Inflammatory macrophage treated with lipopolysaccharide for 1 hour (primary cell): Measurements from ENCODE around the gene BOK.
A peak's percentile ranks its signal among the peaks of the same experiment; 100 is the strongest.
"Not testable (repeated sequence)": the region's sequence is repeated elsewhere in the genome, so short reads cannot be mapped to it uniquely, and the experiment has no call there.

Experiments used
- DNase-seq, 2 donors: peaks; one replicate each; pipeline ENCODE4 v3.0.0-alpha.2; 2020 to 2022

BOK gene

DNA sequence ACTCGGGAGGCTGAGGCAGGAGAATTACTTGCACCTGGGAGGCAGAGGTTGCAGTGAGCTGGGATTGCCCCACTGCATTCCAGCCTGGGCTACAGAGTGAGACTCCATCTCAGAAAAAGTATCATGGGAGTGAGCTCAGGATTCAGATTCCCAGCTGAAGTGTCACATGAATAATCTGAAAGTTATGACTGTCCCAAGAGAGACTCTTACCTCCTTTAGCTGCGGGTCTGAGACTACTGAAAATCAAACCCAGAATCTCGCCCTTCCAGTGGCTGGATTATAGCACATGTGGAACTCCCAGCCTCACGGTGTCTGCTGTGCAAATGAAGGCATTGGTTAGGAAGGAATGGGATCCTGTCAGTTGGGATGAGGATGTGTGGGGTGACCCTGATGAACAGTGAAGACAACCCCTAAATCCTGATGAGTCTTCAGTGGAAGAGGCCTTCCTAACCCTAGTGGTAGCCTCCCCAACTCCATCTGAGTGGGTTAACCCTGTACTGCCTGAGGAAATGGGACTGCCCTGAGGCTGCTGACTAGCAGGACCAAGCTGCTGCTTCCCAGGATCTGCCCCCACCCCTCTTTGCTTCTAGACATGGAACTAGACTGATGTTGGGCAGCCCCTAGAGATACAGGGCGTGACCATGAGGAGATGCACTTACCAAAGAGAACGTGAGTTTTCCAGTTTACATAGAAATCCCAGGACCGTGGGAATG lies 16.5 kb downstream of the BOK start:
- DNase-seq = no peak

DNA sequence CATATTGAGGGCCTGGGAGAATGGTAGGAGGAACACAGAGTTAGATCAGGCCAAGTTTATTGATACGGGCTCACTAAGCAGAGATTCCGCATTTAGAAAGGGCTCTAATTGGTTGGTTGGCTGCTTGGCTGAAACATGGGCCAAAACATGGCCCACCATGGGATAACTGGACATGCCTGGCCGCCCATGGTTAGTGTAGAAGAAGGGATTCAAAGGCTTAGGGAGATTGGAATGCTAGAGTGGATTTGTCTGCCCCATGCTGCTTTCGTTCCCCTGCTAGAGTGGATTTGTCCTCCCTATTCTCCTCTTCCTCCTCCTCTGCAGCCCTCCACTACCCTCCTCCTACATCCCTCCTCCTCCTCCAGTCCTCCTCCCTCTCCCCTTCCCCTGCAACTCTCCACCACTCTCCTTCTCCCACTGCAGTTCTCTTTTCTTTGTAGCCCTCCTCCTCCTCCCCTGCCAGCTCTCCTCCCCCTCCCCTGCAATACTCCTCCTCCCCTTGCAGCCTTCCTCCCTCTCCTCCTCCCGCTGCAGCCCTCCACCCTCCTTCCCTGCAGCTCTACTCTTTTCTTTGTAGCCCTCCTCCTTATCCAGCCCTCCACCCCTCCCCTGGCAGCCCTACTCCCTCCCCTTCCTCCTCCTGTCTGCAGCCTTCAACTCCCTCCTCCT lies 17.2 kb downstream of the BOK start:
- no peak for DNase-seq

DNA sequence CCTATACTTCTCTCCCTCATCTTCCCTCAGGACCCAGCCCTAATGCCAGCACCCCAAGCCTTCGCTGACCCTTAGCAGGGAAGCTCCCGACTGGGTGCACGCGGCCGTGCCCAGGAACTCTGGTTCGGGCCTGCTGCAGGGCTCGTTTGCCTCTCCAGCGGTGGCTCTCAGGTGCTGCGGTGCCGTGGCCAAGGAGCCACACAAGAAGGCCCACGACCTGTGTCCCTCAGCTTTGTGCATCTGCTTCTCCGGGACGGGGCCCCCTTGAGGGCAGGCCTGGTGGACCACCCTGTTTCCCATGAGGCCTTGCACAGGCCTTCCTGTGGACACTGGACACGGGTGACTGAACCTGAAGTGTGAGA lies 17.7 kb downstream of the BOK start:
- no peak for DNase-seq

DNA sequence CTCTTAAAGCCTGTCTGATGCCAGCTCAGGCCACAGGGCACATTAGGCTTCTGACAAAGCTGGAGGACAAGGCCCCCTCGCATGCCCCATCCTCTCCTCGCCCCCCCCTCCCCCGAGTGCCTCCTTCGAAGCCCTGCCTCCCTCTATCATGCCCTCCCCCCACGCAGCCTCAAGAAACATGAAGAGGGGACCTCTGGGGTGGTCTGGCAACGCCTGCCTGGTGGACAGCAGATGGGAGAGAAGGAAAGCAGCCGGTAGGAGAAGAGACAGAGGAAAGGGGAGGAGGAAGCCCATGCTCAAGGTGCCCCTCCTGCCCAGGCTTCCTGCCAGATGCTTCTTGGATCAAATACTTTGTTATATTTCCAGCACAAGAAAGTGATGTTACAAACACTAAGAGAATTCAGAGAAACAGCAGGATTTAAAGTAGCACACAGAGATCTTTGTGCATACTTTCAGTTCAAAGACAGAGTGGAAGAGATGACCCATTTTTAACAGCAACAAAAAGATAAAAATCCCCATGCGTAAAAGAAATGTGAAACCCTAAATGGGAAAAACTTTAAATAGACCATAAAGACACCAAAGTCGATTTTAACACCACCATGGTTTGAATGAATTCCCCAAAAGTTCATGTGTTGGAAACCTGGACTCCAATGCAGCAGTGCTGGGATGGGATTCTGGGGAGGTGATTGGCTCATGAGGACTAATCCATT lies 19.0 kb downstream of the BOK start:
- no peak for DNase-seq

DNA sequence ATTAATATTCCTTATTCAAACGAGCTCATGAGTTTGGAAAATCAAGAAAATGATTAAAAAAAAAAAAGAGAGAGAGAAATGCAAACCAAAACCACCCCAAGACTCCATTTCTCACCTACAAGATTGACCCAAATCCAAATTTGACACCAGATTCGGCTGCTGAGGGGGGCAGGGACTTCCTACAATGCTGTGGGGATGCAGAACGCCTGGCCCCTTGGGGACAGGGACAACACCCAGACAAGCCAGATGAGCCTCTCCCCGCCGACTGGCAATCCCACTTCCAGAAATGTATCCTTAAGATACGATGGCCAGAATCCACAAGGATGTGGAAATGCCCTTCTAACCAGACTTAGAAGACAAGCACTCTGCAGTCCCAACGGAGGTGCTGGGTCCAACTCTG lies 20.7 kb downstream of the BOK start:
- DNase-seq = no peak

DNA sequence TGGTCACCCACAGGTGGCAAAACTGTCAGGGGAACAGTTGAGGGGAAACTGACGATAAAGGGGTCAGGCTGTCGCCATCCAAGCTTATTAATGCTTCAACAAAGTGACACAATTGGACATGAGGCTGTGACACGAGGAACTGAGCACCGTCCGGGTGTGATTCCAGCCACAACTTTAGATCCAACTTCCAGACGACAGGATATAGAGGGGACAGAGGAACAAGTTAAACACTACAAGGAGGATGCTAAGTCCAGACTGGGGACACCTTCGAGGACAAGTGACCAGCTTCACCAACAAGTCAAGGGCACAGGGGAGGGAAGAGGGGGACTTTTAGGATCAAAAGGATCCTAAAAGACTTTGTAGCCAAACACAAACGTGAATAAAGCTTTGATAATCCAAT lies 23.8 kb downstream of the BOK start:
- no peak for DNase-seq

DNA sequence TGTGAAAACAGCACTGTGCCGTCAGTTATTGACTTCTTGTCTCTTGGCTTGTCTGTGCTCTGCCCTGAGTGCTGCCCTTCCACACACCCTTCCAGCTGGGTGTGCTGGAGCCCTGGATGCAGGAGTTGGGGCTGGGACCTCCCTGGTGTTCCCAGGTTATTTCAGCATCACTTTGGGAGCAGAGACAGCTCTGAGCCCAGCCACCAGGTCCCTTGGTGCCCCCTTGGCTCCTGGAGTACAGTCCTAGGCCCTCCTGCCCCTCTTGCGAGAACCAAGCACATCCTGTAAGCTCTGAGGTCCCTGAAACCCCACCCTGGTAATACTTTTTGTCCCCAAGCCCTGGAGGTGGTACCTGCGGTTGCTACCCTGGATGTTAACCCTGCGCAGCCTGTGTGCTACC lies 24.3 kb downstream of the BOK start:
- no peak for DNase-seq

DNA sequence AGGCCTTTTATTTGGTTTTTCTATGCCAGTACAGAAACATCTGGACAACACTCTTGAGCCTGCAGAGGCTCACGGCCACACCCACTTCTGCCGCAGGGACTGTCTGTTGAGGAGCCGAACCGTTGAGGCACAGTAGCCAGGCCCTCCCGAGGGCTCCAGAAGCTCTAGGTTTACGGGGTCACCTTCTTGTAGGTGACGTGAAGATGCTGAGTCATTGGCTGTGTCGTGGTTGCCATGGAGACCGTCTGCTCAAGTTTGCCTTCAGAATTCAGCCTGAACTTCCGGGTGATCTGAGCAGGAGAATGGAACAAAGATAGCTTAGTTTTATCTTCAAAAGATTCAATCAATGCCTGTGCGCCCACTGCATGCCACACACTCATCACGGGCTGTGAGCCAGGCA lies 25.9 kb downstream of the BOK start:
- DNase-seq = no peak

DNA sequence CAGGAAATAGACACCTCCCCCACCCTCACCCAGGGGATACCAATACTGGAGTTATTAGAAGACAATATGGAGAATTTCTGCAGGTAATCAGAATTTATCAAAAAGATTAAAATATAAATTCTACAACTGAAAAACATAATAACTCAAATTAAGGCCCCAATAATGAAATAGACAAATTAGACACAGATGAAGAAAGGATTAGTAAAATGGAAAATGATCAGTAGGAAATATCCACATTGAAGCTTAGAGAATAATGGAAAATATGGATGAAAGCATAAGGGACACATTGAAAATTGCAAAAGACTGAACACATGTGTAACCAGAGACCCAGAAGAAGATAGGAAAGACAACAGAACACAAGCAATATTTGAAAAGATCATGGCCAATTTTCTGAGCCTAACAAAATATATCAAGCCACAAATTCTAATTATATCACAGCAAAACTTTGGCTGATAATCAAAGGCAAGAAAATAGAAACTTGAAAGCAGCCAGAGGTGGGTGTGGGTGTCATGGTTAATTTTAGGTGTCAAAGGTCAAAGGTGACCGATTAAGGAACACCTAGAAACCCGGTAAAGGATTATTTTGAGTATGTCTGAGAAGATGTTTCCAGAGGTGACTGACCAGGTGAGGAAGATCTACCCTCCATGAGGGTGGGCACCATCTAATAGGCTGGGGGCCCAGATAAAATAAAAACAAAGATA lies 28.2 kb downstream of the BOK start:
- no peak for DNase-seq

DNA sequence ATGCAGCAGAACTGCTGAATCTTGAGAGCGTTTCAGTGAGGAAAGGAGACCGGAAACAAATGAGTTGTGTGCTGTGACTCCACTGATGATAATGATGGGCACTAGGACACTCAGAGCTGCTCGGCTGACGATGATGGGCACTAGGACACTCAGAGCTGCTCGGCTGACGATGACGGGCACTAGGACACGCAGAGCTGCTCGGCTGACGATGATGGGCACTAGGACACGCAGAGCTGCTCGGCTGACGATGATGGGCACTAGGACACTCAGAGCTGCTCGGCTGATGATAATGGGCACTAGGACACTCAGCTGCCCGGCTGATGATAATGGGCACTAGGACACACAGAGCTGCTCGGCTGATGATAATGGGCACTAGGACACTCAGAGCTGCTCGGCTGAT lies 31.3 kb downstream of the BOK start:
- DNase-seq = not testable (repeated sequence)

DNA sequence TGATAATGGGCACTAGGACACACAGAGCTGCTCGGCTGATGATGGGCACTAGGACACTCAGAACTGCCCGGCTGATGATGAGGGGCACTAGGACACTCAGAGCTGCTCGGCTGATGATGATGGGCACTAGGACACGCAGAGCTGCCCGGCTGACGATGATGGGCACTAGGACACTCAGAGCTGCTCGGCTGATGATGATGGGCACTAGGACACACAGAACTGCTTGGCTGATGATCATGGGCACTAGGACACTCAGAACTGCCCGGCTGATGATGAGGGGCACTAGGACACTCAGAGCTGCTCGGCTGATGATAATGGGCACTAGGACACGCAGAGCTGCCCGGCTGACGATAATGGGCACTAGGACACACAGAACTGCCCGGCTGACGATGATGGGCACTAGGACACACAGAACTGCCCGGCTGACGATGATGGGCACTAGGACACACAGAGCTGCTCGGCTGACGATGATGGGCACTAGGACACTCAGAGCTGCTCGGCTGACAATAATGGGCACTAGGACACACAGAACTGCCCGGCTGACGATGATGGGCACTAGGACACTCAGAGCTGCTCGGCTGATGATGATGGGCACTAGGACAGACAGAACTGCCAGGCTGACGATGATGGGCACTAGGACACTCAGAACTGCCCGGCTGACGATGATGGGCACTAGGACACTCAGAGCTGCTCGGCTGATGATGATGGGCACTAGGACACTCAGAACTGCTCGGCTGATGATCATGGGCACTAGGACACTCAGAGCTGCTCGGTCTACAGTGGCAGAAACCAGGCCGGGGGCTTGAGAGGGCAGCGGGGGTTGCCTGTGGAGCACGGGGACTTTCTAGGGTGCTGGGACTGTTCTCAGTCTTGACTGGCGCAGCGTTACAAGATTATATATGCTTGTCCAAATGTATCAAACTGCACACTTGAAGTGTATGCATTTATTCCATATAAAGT lies 32.2 kb downstream of the BOK start:
- not testable (repeated sequence) for DNase-seq

DNA sequence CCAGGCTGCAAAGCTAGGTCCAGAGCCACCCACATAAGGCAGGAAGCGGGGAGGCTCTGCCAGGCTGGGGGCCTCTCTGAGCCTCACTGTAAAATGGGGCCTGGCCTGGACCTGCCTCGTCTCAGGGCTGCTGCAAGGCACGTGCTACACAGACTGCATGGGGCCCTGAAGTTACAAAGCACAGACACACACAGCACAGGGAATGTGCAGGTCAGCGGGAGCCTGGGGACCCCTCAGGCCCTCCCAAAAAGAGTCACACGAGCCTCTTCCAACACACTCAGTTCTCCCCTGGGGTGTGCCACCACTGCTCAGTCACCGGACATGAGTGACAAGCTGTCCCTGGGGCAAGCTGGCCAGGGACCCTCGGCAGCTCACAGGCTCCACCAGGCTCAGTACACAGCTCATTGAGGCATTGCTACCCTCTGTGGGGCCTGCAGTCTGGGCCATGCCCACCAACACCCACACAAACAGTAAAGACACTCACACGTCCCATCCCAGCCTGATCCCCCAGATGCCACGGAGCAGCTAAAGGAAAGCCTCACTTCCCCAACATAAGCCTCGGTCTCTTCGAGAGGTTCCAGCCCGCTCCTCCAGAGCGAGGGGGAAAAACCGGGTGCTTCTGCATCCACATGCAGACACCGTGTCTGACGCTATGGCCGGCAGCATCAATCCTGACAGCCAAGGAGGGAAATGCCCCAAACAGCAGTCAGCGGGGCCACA lies 33.7 kb downstream of the BOK start:
- DNase-seq = no peak

DNA sequence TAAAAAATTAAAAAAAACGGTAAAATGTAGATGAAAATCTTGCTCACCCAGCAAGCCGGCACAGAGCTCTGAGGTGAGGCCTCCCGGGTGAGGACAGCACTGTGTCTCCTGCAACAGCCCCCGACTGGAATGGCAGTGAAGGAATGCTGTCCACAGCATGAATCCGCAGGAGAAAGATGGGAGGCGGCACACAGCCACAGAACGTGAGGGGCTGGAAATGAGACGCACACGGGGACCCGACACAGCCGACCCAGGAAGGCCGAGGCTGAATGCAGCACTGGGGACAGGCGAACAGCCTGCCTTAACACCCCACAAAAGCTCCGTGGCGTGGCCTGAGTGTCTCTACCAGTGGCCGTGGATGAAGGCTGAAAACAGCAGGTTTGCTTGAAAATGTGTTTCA lies 34.7 kb downstream of the BOK start:
- no peak for DNase-seq

DNA sequence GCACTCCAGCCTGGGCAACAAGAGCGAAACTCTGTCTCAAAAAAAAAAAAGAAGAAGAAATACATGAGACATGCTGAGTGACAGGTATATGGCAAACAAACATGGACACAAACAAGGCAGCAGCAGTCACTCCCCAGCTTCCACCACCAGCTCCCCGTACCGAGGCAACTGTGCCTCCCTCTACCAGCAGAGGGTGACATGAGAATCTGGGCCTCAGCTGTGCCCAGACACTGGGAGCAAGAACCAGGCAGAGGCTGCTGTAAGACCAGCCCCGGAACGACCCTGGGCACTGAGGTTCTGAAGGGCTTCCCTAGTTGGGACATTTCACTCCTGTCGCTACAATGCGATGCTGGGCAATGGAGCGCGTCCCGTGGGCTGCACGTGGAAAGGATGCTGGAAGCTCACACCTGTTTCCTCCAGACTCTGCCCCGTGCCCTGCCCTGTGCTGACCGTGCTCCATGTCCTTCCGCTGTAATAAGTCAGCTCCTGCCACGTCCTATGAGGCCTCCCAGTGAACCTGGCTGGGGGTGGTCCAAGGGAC lies 37.1 kb downstream of the BOK start:
- DNase-seq = peak in 1 of 2 donors; percentile 16

DNA sequence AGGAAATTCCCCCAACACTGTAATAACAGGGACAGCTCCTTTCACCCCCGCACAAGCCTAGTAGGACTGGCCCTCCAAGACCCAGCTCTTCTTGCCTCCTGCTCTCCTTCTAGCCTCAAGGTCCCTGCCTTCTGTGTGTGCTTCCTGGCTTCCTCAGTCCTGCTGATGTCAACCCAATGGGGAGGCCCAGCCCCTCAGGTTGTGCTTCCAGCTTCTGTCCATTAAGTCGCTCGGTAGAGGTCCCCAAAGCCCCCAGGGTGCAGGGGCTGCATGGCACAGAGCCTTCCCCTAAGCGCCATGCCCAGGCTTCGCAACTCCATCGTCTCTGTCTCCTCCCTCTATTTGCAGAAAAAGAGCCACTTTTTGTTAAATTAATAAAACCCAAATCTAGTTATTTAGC lies 39.0 kb downstream of the BOK start:
- no peak for DNase-seq

DNA sequence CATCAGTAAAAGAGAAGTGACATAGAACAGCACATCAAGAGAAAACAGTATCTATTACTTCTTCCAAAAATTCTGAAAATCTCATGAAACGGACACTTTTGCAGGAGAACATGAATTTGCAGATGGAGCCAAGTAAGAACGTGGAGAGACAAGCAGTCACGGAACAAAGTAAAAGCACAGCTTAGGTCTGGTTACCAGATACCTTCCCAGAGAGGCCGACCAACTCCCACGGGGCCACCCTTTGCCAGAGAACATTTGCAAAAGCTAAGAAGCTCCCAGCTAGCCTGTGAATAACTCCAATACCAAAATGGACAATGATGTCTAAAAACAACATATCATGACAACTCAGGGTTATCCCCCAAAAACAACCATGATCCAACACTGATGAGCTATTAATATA lies 39.5 kb downstream of the BOK start:
- DNase-seq = no peak

DNA sequence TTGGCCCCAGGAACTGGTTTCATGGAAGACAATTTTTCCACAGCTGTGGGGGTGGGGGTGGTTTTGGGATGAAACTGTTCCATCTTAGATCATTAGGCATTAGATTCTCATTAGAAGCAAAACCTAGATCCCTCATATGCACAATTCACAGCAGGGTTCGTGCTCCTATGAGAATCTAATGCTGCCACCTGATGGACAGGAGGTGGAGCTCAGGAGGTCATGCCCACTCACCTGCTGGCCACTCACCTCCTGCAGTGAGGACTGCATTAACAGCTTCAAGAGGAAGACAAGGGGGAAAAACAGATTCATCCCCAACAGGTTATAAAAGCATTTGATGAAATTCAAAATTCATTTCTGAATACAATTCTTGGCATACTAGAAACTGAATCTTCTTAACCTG lies 39.9 kb downstream of the BOK start:
- DNase-seq = no peak

DNA sequence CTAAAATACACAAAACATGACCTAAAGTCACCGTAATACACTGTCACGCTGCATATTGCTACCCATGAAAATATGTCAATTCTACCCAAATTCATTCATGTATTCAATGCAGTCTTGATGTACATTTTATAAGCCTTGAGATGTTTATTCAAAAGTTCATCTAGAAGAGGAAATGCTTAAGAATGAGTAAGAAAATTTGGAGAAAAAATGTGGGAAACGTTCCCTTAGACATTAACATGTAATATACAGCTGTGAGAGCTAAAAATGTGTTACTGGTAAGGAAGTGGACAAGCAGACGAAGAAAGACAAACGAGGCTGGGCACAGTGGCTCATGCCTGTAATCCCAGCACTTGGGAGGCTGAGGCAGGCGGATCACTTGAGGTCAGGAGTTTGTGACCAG lies 41.1 kb downstream of the BOK start:
- DNase-seq = no peak

DNA sequence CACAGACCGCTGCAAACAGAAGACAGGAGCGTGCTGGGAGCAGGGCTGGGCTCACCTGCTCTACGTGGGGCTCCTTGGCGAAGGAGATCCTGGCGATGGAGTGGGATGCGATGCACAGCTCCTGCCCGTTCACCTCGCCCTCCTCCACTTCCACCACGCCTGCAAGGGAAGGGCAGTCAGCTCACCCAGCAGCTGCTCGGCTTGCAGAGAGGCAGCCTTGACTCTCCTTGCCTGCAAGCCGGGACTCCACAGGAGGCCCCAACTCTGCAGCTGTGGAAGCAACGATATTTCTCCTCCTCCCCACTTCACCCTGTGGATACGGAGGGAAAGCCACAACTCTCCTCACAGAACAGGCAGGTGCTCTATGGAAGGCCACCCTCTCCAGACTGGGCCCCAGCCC lies 43.3 kb downstream of the BOK start:
- DNase-seq = no peak

DNA sequence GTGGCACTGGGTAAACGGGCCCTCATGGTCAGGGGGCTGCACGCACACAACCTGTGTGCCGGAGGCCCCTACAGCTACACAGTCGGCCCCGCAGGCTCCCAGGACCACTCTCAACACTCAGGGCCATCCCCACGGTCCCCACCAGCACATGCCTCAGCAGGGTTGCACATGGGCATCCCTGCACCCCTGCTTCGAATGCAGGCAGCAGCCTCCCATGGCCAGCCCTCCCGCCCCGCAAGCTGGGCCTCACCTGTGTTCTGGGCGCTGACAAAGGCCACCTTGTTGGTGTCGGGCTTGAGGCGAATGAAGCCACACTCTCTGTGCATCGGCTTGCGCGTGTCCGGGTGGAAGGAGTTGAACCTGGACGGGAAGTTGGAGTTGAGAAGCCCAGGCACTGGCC lies 44.2 kb downstream of the BOK start:
- DNase-seq = no peak

DNA sequence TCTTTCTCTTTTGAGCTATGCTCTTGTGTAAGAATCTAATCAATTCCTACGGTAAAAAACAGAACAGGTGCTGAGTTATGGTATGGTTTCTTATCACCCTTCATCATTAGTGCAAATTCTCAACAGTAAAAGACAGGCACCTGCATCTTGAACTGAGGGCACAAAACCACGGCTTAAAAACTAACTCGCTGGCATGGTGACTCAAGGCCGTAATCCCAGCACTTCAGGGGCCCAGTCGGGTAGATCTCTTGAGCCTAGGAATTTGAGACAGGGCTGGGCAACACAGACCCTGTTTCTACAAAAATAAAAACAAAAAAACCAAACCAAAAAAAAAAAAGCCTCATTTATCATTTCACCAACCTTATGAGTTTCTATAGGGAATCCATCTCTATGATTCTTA lies 45.1 kb downstream of the BOK start:
- DNase-seq = no peak

DNA sequence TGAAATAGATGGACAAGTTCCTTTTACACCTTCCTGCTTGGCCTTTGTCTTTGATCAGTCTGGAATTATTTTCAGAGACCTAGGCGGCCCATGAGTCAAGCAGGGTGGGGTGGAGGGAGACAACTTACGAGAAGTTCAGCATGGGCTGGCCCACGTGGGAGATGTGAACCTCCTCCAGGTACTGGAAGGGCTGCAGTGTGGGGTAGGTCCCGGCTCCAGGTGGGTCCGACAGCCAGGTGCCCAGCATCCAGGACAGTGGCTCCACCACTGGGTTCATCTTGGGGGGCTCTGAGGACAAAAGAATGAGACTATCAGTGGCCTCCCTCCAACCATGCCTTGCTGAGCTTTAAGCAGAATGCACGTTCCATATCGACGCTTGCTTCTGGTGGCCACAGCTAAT lies 47.6 kb downstream of the BOK start:
- DNase-seq = no peak
